Ovary (tissue), 3 donors: Measurements from ENCODE around the gene TMEM9.

ENCODE experiments used
- POLR2A ChIP-seq: fragments of 450-650 bp; IDR thresholded peaks from one replicate; pipeline ENCODE4 v1.6.1; 2017; ENCODE audit warnings: antibody characterized with exemption, mild to moderate bottlenecking, moderate library complexity
- TF ChIP-seq, protein P1 (sequence below), 3 donors: fragments of 450-650 bp in 2 of 3; fragments of 200-600 bp in 1 of 3; IDR thresholded peaks; one replicate each; pipeline versions ENCODE4 v1.5.1 to v1.8.0; 2016 to 2022; ENCODE audit warnings: antibody characterized with exemption in 3 of 3, mild to moderate bottlenecking in 1 of 3
- donor health status: DM: no; HTN: no; CAD: no.

GRCh38 chr1:201143726-201144635 lies 10.3 kb downstream of the TMEM9 start:
- TF ChIP-seq, protein P1, sequence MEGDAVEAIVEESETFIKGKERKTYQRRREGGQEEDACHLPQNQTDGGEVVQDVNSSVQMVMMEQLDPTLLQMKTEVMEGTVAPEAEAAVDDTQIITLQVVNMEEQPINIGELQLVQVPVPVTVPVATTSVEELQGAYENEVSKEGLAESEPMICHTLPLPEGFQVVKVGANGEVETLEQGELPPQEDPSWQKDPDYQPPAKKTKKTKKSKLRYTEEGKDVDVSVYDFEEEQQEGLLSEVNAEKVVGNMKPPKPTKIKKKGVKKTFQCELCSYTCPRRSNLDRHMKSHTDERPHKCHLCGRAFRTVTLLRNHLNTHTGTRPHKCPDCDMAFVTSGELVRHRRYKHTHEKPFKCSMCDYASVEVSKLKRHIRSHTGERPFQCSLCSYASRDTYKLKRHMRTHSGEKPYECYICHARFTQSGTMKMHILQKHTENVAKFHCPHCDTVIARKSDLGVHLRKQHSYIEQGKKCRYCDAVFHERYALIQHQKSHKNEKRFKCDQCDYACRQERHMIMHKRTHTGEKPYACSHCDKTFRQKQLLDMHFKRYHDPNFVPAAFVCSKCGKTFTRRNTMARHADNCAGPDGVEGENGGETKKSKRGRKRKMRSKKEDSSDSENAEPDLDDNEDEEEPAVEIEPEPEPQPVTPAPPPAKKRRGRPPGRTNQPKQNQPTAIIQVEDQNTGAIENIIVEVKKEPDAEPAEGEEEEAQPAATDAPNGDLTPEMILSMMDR (IDR thresholded peaks at IDR 0.05): no peak
- TF ChIP-seq POLR2A: no peak
